OCI-LY3 (cell line): ENCODE results near the gene RFX2.

Experiments
- EZH2phosphoT487 ChIP-seq: fragments of 200-600 bp; shearing (Covaris generic); IDR thresholded peaks from 2 replicates; pipeline ENCODE4 v1.6.1; 2018; ENCODE audit warnings: antibody characterized with exemption, mixed run types, low read depth
- TF ChIP-seq, protein P1 (sequence below): fragments of 200-600, 300-600 bp; sonication (generic); IDR thresholded peaks from 2 replicates; pipeline ENCODE4 v1.5.1; 2014; ENCODE audit warnings: antibody characterized with exemption, low read length, low read depth

DNA sequence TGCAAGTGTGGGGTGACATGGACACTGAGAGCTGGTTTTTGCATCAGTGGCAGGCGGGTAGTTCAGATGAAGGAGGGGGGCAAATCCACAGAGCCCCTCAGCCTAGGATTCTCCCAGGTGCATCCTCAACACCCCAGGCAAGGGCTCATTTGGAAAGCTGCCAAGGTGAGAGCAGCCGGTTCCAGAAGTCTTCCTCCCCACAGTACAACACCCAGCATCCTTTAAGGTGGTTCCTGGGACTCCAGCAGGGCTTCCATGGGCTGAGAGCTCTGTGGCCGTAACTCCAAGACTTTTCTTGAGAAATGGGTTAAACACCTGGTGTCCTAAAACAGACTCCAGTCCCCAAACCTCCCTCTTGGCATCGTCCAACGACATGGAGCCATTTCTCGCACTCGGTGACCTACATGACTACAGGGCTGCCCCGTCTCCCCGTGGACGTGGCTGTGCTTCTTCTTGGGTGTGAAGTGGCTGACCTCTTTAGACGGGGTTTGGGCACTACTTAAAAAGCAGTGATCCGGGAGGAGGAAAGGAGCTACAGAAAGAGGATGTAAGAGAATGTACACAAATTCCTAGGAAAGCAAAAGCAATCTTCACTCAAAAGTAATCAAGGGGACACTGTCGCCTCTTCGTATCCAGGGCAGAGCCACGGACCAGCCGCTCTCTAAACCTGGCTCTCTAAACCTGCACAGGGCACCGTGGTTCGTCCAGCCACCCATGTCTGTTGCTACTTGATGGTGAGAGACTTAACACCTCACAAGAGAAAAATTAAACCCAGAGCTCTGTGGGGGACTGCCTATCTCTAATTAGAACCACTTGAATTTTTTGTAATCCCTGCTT, 157.9 kb downstream of the RFX2 start:
- TF ChIP-seq, protein P1, sequence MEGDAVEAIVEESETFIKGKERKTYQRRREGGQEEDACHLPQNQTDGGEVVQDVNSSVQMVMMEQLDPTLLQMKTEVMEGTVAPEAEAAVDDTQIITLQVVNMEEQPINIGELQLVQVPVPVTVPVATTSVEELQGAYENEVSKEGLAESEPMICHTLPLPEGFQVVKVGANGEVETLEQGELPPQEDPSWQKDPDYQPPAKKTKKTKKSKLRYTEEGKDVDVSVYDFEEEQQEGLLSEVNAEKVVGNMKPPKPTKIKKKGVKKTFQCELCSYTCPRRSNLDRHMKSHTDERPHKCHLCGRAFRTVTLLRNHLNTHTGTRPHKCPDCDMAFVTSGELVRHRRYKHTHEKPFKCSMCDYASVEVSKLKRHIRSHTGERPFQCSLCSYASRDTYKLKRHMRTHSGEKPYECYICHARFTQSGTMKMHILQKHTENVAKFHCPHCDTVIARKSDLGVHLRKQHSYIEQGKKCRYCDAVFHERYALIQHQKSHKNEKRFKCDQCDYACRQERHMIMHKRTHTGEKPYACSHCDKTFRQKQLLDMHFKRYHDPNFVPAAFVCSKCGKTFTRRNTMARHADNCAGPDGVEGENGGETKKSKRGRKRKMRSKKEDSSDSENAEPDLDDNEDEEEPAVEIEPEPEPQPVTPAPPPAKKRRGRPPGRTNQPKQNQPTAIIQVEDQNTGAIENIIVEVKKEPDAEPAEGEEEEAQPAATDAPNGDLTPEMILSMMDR, result no peak
- no peak for TF ChIP-seq EZH2phosphoT487
